NCI-H2227 (cell line): ENCODE measurements around the gene FKBP1B.
"Not testable (repeated sequence)": the region's sequence is repeated elsewhere in the genome, so short reads cannot be mapped to it uniquely, and the experiment has no call there.

Source experiments
- DNase-seq: peaks from one replicate; lab custom pipeline; 2025; ENCODE audit not compliant: unreplicated experiment; lab: John Stamatoyannopoulos, UW

Gene FKBP1B

GRCh38 chr2:24100732-24101131 lies 51.2 kb downstream of the FKBP1B start:
- not testable (repeated sequence) for DNase-seq

GRCh38 chr2:24101992-24102391 lies 52.5 kb downstream of the FKBP1B start:
- no peak for DNase-seq

- DNase-seq: no peak
Observed at GRCh38 chr2:24102677-24103076, 53.1 kb downstream of the FKBP1B start.

GRCh38 chr2:24104110-24104650 lies 54.6 kb downstream of the FKBP1B start:
- no peak for DNase-seq

- DNase-seq: no peak
Observed at GRCh38 chr2:24104906-24105305, 55.4 kb downstream of the FKBP1B start.

GRCh38 chr2:24105816-24106215 lies 56.3 kb downstream of the FKBP1B start:
- DNase-seq: no peak

- no peak for DNase-seq
Observed at GRCh38 chr2:24106786-24107185, 57.2 kb downstream of the FKBP1B start.

- DNase-seq: no peak
Observed at GRCh38 chr2:24107336-24107735, 57.8 kb downstream of the FKBP1B start.

- not testable (repeated sequence) for DNase-seq
Observed at GRCh38 chr2:24109431-24109830, 59.9 kb downstream of the FKBP1B start.

- DNase-seq: no peak
Observed at GRCh38 chr2:24110660-24111303, 61.2 kb downstream of the FKBP1B start.

- no peak for DNase-seq
Observed at GRCh38 chr2:24111407-24111901, 61.9 kb downstream of the FKBP1B start.
